GF-D8 (cell line): ENCODE data around the gene AK5.
A peak's percentile ranks its signal among the peaks of the same experiment; 100 is the strongest.

Experiments used
- DNase-seq: peaks from one replicate; lab custom pipeline; 2025; lab: John Stamatoyannopoulos, UW

Gene AK5

DNA sequence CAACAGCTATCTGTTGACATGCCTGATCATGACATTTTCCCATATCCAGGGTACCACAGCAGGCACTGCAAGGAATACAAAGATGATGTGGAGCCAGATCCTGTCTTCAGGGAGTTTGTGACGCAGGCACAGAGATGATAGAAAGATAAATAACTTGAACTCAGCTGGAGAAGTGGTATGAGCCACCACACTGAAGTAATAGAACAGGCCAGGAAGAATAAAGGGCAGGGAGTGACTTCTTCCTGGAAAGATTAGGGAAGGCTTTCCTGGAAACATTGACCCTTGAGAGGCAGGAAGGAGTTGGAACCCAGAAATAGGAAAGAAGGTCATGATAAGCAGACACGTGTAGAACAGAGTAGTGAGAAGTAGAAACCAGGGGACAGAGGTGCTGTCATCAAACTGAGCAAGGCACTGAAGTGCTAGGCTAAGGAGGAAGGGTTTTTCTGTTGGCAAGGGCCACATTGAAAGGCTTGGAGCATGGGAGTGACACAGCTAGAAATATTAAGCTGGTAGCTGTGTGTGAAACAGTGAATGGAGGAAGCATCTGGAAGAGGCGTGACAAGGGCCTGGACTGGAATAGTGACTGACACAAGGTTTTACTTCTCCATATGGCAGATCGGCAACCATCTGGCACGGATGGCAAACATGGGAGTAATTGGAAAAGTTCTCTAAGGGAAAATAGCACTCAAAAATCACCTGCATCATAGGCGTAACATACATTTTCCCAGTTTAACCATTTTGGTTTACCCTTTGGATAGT is 68.4 kb downstream of the AK5 start:
- peak; percentile 22 for DNase-seq

DNA sequence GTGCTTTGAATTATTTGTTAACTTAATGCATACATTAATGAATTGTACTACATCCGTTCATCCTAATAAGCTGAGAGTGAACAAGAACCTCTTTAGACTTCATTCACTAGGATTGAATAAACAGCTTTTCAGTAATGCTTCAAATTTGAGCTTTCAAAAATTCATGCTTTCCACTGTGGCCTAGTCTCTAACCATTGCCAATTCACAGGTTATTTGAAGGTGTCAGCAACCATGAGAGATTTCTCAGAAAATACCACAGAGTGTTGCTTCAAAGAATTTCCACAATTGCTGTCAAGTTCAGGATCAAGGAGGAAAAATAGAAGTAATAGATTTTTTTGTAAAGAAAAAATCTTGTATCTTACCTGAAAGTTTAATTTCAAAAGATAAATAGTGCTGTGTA is 72.7 kb downstream of the AK5 start:
- no peak for DNase-seq

DNA sequence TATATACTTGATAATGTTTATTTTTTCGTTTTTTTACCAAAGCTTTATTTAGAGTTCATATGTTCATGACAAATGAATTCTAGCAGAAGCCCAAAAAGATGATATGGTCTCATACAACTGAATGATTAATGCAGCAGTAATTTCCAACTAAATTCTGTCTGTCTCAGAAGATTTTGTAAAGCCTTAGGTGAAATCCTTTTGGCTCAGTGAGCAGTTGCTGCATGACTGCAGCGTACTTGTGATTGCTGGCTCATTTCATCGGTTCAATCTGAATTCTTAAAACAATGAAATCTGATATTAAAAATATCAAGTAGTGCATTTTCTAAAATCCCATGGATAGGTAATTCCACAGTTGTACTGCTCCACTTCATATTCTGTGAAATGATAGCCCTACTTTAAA is 73.2 kb downstream of the AK5 start:
- no peak for DNase-seq

DNA sequence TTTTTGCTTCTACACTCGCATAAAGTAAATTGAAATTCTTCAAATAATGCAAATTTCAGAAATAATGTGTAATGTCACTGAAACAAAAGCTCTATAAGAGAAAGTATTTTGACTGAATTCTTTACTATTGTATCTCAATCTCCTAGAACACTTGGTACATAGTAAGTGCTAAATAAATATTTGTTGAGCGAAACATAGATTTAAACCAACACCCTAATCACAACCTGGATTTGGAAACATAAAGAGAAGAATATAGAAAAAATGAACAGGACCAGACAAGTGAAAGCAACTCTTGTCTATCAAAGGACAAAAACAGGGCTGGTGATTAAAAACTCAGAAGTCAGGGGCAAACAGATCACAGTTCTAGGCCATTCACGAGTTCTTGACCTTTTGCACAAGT is 74.3 kb downstream of the AK5 start:
- DNase-seq, result no peak

DNA sequence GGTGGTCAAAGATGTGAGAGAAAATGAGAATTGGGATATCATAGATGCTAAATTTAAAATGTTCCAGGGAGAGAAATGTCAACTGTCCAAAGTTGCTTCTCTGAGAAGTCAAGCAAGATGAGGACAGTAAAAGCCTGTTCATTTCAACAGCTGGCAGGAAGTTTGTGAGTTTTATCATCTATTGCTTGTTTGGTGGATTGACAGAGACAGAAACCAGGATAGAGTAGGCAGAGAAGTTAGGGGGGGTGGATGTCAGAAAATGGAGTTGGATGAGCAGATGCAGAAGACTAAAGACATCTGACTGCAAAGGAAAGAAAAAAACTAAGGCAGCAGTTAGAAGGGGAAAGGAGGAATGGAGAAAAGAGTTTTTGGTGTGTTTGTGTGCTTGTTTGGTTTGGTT is 78.4 kb downstream of the AK5 start:
- DNase-seq, result no peak

DNA sequence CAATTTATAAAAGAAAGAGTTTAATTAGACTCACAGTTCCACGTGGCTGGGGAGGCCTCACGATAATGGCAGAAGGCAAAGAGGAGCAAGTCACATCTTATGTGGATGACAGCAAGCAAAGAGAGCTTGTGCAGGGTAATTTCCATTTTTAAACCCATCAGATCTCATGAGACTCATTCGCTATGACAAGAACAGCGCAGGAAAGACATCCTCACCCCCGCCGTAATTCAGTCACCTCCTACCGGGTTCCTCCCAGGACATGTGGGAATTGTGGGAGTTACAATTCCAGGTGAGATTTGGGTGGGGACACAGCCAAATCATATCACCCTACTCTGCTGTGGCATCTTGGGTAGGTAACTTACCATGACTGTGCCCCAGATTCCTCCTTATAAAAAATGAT is 79.8 kb downstream of the AK5 start:
- no peak for DNase-seq

DNA sequence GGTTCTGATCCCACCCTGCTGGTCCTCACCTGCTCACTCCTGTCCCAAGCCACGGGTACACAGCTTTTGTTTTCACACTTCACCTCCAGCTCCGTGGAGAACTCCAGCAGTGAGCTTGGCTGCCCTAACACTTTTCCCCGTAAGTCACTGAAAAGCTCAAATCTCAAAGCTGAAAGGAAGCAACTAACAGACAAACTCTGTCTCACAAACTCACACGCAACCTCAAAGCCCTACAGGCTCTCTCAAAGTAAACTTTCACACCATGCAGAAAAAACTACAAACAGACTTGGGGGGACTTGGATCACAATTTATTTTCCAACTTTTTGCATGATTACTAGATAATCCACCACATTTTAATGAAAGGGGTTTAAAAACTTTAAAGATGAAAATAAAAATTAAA is 88.3 kb downstream of the AK5 start:
- DNase-seq, result no peak

DNA sequence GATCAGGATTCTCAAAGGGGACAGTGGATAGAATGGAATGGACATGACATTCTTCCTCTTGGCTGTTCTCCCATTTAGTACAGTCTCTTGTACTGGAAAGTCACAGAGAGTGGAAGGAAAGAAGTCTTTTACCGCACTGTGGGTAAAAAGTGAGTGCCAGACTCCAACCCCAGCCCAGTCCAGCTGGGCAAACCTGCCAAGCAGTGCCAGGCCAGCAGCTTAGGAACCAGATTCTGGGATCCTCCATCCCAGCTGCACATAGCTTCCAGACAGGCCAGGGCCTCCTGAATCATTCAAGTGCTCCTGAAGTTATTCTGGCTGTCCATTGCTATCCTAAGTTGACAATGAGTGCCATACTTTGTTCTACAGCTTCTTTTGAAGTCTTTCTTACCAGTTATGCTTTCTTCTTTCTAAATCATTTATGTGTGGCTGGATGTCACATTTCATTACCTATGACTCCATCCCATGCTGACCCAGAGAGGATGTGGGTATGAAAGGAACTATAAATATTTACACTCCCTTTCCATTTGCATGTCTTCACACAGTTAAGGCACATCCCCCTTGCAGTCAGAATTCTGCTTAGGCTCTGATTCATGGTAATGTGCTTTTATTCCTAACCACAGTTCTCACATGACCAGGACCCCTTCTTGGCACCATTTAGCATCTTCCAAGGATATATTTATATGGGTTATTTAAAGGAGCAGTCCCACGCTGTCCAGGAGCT is 88.9 kb downstream of the AK5 start:
- DNase-seq, result no peak

DNA sequence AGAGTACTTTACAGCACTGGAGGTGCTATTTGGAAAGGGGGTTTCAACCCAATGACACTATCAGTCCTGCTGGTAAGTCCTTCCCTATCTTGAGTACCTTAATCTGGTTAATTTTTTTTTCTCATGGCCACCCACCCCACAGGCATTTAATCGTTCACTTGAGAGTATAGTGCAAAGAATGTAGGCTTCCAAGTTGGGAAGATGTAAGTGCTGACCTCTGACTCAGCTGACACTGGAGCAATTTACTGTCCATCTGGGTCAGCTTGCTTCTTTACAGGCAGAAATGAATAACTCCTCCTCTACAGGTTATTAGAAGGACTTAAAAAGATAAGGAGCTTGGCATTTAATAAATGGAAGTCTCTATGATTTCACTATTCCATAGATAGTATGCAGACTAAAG is 89.6 kb downstream of the AK5 start:
- DNase-seq, result no peak

DNA sequence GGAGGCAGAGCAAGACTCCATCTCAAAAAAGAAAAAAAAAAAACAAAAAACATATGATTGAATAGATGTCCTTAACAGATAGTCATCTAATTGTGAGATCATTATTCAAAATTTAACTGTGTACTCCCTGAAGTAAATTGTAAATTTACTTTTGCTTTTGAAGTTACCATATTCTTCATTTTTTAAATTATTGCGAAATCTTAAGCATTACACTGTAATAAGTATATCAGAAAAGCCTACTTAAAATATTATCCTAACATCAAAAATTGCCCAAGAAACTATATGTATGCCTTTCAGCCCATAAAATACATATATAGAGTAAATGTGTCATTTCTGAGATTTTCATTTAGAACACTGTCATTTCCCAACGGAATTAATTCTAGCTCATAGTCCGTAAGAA is 91.9 kb downstream of the AK5 start:
- DNase-seq, result no peak

DNA sequence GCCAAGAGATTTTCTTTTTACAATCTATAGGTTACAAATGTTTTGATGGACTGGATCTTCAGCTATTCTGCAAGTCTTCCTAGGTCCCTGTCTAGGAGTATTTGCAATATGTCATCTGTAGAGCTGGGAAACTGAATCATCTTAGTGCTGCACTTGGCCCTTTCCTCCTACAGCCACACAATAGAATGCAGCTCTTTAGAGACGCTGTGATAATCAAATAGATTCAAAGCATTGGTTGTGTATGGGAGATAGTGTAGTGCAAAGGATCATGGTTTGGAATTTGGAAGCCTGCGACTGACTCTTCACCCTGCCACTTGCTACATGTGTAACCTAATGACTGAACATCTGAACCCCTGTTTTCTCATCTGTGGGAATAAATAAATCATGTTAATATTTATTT is 93.7 kb downstream of the AK5 start:
- DNase-seq, result no peak

DNA sequence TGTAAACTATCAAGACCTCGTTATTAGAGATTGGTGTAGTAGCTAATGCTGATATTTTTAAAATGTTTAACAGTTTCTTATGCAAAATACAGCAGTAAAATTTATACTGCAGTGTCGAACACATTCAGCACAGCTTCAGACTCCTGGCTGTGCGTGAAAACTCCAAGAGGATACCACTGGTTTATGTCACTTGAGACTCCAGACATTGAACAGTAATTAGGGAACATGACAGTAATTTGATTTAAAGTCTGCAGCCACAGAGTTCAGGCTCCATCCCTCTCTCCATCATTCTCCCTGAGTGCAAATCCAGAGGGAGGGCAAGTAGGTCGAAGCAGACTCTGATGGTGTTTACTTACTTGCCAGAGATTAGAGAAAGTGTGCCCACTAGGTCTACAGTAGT is 94.2 kb downstream of the AK5 start:
- DNase-seq, result no peak

DNA sequence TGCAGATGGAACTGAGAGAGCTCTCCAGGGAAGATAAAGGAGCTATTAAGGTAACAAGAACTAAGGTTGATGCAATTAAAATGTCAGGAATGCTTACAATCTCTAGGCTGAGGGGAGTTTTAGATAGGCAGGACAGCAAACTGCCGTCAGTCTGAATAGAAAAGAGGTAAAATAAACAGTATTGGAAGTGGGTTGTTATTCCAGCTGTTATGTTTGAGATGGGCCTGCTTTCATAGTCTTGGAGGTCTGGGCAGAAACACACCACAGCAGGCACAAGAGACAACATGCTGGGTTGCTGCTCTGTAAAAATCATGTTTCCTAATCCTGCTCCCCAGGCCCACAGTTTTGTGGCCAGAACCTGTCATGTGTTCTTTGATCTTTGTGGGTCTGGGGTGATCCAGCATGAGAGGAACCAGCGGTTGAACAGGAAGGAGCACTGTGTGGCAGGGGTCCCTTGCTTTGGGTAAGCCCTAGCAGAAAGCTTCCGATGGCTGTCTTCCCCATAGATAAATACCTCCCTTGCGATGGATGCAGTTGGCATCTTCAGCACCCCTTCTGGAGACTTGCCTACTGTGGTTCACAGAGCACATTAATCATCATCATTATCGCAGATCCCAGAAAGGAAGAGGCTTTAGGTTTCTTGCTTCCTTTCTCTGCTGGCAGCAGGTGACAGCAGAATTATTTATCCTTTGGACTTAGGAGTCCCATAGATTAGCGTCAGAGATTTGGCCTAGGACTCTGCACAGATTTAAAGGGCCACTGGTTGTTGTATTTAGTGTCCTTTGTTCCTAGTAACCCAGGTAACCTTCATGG is 97.1 kb downstream of the AK5 start:
- no peak for DNase-seq

DNA sequence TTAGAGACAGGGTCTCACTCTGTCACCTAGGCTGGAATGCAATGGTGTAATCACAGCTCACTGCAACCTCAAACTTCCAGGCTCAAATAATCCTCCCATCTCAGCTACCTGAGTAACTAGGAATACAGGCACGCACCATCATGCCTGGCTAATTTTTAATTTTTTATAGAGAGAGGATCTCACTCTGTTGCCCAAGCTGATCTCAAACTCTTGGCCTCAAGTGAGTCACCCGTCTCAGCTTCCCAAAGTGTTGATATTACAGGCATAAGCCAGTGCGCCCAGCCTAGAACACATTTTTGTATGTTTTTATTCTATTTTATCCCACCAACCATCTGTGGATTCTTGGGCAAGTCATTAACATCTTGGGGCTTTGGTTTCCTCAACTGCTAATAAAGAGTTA is 100.5 kb downstream of the AK5 start:
- no peak for DNase-seq

DNA sequence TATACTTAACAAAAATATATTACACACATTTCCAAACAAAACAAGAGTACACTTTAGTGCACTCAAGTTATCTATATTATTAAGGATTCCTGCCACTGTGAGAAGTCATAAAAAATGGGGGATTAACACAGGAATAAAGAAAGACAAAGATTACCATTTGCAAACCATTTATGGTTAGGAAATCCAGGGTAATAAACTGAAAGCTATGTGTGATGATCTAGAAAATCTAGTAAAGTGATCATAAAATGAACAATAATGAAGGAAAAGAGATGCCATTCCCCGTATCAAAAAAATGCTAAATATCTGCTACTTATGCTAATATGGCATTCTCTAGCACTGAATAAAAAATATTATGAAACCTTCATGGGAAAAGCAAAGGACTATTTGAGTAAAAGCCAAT is 101.4 kb downstream of the AK5 start:
- DNase-seq, result no peak

DNA sequence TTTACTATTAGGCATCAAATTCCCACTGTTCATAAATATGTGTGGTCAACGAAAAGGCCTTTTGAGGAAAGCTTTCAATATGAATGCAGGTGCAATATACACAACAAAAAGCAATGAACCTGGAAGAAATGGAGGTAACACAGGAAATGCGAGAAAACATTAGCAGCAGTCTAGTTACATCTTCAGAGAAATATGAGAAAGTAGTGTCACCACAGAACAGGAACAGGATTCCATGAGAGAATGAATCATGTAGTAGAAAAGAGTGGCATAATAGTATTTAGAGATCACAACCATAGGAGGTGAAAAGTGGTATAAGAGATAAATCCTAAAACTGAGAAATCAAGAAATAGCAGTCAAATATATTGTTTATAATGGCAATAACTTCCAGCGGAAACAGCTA is 103.7 kb downstream of the AK5 start:
- DNase-seq, result no peak

DNA sequence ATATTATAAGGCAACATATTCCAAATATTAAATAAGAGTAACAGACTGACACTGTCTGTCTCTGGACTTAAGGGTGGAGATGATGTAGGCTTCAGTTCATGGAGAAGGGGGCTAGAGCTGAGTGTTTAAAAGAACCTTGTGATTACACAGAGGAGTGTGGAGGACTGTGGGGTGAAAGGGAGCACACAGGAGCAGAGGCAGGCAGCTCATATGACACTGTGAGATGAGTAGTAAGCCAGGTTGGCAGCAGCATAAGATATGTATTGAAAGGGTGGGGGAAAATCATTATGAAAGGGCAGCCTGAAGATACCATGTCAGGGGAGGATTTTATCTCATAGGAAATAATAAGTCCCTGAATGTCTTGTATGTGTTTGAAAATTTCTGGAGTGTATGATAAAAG is 104.5 kb downstream of the AK5 start:
- no peak for DNase-seq

DNA sequence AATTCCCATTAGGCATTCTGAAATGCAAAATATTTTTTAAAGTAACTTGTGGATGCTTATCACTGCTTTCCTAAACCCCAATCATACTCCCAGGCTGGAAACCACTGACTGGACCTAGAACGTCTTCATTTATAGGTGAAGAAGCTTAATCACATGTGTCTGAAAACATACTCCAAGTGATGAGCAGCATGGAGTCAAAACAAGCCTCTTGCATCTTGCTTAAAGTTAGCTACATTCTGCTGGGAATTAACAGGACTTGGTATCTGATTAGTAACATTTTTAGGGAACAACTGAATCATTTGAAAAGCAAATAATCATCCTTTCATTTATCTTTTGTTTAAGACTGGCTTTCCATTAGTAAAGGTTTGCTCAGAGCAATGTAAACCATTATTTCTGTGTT is 105.7 kb downstream of the AK5 start:
- no peak for DNase-seq

DNA sequence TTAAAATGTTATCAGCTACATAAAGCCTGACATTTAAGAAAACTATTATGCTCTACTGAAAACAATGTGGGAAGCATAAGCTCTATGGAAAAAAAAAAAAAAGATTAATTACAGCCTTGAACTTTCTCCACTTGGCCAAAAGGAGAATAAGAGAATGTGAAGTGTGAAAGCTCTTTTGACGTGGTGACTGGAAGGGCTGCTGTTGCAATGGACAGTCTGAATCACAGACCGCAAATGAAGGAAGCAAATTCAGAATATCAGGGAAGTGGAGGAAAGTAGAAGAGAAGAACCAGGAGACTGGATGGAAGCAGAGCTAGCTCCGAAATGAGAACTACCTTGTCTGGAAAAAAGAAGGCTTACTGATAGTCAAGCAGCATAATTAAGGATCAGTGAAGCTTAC is 106.8 kb downstream of the AK5 start:
- no peak for DNase-seq

DNA sequence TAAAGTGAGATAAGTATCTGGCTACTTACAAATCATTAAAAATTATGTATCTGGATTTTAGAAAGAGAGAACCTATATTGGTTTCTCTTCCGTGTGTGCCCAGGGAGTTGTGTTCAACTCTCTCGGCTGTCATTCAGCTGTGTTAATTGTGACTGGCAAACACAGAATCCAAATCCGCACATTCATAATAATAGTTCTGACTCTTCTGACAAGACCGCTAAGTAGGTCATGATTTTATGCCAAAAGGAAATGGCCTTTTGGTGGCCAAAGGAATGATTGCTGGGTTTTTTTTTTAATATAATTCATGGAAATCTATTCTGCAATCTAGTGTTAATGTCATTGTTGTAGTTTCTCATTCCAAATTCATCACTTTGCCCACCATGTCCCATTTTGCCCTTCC is 110.7 kb downstream of the AK5 start:
- no peak for DNase-seq

DNA sequence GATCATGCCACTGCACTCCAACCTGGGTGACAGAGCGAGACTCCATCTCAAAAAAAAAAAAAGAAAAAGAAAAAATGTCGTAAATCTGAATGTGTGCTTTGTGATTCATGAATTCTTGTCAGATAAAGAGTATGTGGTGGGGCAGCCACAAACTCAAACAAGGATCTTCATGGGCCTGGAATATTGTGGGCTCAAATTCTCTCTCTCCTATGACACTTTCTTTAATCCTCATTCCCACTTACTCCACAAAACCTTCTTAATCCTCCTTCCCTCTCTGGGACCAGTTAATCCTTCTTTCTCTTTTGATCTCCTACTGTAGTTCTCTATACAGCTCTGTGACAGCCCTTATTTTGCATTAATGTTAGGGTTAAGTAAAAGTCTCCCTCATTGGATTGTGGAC is 112.3 kb downstream of the AK5 start:
- no peak for DNase-seq

DNA sequence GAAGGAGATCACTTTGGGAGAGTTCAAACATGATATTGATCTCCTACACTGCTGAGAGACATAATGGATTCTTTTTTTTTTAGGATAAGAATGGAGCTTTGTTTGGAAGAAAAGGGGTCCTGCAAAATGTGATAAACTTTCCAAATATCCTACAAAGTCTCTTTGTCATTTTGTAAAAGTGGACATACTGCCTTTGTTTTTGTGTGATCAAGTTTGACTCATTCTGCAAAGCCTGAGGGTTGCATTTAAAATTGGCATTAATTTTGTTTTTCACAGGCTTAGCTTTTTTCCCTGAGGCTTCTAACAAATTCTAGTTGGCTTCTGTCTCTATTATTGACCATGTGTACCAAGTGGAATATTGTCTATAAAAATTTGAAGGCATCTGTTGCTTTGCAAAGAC is 113.2 kb downstream of the AK5 start:
- DNase-seq, result no peak

DNA sequence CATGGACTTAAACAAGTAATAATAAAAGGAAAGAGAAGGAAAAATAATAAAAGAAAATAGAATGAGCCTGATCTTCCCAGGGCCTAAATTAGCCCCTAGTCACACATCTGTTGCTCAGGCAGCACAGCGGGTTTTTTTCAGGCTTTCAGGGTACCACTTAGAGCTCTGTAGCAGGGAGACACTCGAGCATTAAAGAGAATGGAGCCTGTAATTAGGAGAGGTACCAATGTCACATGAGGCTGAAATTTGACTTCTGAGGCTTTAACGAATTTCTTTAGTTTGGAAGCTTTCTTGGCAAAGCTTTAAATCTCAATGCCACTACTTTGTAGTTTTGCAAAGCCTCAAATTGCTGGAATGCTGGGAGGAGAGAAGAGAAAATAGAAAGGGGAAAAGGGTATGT is 116.3 kb downstream of the AK5 start:
- DNase-seq, result no peak
